NCI-H748 (cell line): ENCODE measurements around the gene SEC22B.
"Not testable (repeated sequence)": the region's sequence is repeated elsewhere in the genome, so short reads cannot be mapped to it uniquely, and the experiment has no call there.

ENCODE experiments used
- DNase-seq: peaks from one replicate; lab custom pipeline; 2025; ENCODE audit not compliant: unreplicated experiment; lab: John Stamatoyannopoulos, UW

The SEC22B gene

GRCh38 chr1:120120525-120120924 is 55.8 kb downstream of the SEC22B start:
- not testable (repeated sequence) for DNase-seq

GRCh38 chr1:120117371-120118177 is 58.7 kb downstream of the SEC22B start:
- not testable (repeated sequence) for DNase-seq

GRCh38 chr1:120116094-120116493 is 60.2 kb downstream of the SEC22B start:
- not testable (repeated sequence) for DNase-seq

- DNase-seq = not testable (repeated sequence)
These were observed 63.2 kb downstream of the SEC22B start for GRCh38 chr1:120113134-120113533.

GRCh38 chr1:120112212-120112611 is 64.1 kb downstream of the SEC22B start:
- DNase-seq = not testable (repeated sequence)

- DNase-seq = not testable (repeated sequence)
These were observed 64.5 kb downstream of the SEC22B start for GRCh38 chr1:120111771-120112170.

GRCh38 chr1:120111008-120111407 is 65.3 kb downstream of the SEC22B start:
- DNase-seq = not testable (repeated sequence)

- DNase-seq = not testable (repeated sequence)
These were observed 66.7 kb downstream of the SEC22B start for GRCh38 chr1:120109656-120110055.

- not testable (repeated sequence) for DNase-seq
These were observed 67.1 kb downstream of the SEC22B start for GRCh38 chr1:120109180-120109579.

- not testable (repeated sequence) for DNase-seq
These were observed 71.0 kb downstream of the SEC22B start for GRCh38 chr1:120105288-120105687.

- not testable (repeated sequence) for DNase-seq
These were observed 72.6 kb downstream of the SEC22B start for GRCh38 chr1:120103768-120104167.

GRCh38 chr1:120101593-120101992 is 74.7 kb downstream of the SEC22B start:
- not testable (repeated sequence) for DNase-seq
